Eye (tissue), 1 donor: ENCODE results near the gene UGT1A8.

Source experiments
- DNase-seq: peaks from one replicate; pipeline ENCODE4 v3.0.0-alpha.2; 2015

UGT1A8 gene

GRCh38 chr2:233822101-233822771 lies 204.8 kb downstream of the UGT1A8 start:
- no peak for DNase-seq
